K562 (cell line): ENCODE results near the gene OXLD1. TPM values are rescaled to one million over a fixed set of nuclear protein-coding genes. Genes with fewer than 3 reads are reported as not detected.

Experiments used
- CHAMP1 ChIP-seq: fragments of 450-650 bp; IDR thresholded peaks from 2 replicates; pipeline ENCODE4 v1.6.1; 2016; ENCODE audit warnings: mild to moderate bottlenecking
- GTF2F1 ChIP-seq: IDR thresholded peaks from 2 replicates; pipeline ENCODE4 v1.6.1; 2011; ENCODE audit warnings: low read depth, low read length, improper control_type of control experiment
- MCM5 ChIP-seq: fragments of 450-650 bp; IDR thresholded peaks from 2 replicates; pipeline ENCODE4 v1.6.1; 2016; ENCODE audit warnings: low read depth
- POLR2H ChIP-seq: IDR thresholded peaks from 2 replicates; pipeline ENCODE4 v1.6.1; 2016; ENCODE audit warnings: missing genetic modification characterization, low read depth, mild to moderate bottlenecking, control low read depth, missing compliant biosample characterization, moderate library complexity
- REST ChIP-seq, 2 experiments: fragments of 450-650 bp; formaldehyde crosslinking in 1 of 2; IDR thresholded peaks; 2 replicates each; pipeline versions ENCODE4 v1.4.0 to v1.6.1; 2014 to 2020; ENCODE audit warnings: mild to moderate bottlenecking in 2 of 2, borderline replicate concordance in 1 of 2, low read depth in 1 of 2
- TRIM25 ChIP-seq: fragments of 450-650 bp; IDR thresholded peaks from 2 replicates; pipeline ENCODE4 v1.7.0; 2016; ENCODE audit warnings: borderline replicate concordance
- polyA plus RNA-seq, 8 experiments: library from polyadenylated mRNA; depleted of rRNA in 4 of 8; stranded (reverse) in 5 of 8; unstranded in 3 of 8; fragments of >200 nt; fragmentation: Nextera tagmentation in 2 of 8; fragmentation: Illumina TruSeq in 1 of 8; extraction: Ambion mirVana in 2 of 8; extraction: Trizol in 1 of 8; gene quantifications; 2 replicates each; pipeline versions ENCODE4 v1.2.1 to v1.2.3, GENCODE V29; 2011 to 2014; ENCODE audit warnings: inconsistent platforms in 1 of 8, missing spikeins in 1 of 8
- total RNA-seq, 7 experiments: library from RNA; depleted of rRNA in 6 of 7; stranded (reverse); fragments of >200 nt in 6 of 7; fragmentation: Illumina TruSeq in 2 of 7; extraction: Trizol in 2 of 7; gene quantifications; 2 replicates each; pipeline versions ENCODE4 v1.2.1 to v1.2.3, GENCODE V29; 2011 to 2021; ENCODE audit warnings: low replicate concordance in 1 of 7
- TF ChIP-seq, protein P1 (sequence below): fragments of 250-450 bp; sonication (Bioruptor Pico); IDR thresholded peaks from 2 replicates; pipeline ENCODE4 v1.4.0; 2020; ENCODE audit warnings: mild to moderate bottlenecking, moderate library complexity

Gene OXLD1
- total and polyA plus RNA-seq, 9 of the 15 experiments (the other 6 are each of a cell fraction or from before 2014, with no cell fraction given), result 4.4 to 115 (median 29.3) TPM

GRCh38 chr17:81702934-81703746, 36.7 kb upstream of the OXLD1 start, which contains the start of gene MRPL12 (continued):
- TF ChIP-seq REST (IDR thresholded peaks at IDR 0.05; ENCODE audit: borderline replicate concordance) (no peak), REST (CRISPR knock-in tag; IDR thresholded peaks at IDR 0.05; ENCODE audit: low read depth) (no peak; the same call in 1 of the 2 replicates), GTF2F1 (peak; percentile 77; the same call in 1 of the 2 replicates), CHAMP1 (no peak), MCM5 (no peak), TRIM25 (no peak), POLR2H (tag) (peak; percentile 72)
- TF ChIP-seq, protein P1, sequence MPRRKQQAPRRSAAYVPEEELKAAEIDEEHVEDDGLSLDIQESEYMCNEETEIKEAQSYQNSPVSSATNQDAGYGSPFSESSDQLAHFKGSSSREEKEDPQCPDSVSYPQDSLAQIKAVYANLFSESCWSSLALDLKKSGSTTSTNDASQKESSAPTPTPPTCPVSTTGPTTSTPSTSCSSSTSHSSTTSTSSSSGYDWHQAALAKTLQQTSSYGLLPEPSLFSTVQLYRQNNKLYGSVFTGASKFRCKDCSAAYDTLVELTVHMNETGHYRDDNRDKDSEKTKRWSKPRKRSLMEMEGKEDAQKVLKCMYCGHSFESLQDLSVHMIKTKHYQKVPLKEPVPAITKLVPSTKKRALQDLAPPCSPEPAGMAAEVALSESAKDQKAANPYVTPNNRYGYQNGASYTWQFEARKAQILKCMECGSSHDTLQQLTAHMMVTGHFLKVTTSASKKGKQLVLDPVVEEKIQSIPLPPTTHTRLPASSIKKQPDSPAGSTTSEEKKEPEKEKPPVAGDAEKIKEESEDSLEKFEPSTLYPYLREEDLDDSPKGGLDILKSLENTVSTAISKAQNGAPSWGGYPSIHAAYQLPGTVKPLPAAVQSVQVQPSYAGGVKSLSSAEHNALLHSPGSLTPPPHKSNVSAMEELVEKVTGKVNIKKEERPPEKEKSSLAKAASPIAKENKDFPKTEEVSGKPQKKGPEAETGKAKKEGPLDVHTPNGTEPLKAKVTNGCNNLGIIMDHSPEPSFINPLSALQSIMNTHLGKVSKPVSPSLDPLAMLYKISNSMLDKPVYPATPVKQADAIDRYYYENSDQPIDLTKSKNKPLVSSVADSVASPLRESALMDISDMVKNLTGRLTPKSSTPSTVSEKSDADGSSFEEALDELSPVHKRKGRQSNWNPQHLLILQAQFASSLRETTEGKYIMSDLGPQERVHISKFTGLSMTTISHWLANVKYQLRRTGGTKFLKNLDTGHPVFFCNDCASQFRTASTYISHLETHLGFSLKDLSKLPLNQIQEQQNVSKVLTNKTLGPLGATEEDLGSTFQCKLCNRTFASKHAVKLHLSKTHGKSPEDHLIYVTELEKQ (CRISPR knock-in tag), result no peak
